Adrenal gland (tissue), 12 donors: Measurements from ENCODE around the gene NOC3L. TPM values are rescaled to one million over a fixed set of nuclear protein-coding genes. Genes with fewer than 3 reads are reported as not detected.

ENCODE experiments used
- DNase-seq, 7 donors: peaks; one replicate each; pipeline ENCODE4 v3.0.0-alpha.2; 2019 to 2020
- H3K27ac ChIP-seq, 5 donors: fragments of 200-600 bp; sonication (generic) in 4 of 5; 1 replicate in 3 of 5; 2 replicates in 2 of 5; pipeline versions ENCODE4 v1.5.1 to v1.8.0; 2016 to 2020; ENCODE audit warnings: mild to moderate bottlenecking in 1 of 5
- H3K27me3 ChIP-seq: fragments of 200-600 bp; 2 replicates; pipeline ENCODE4 v1.8.0; 2021
- H3K36me3 ChIP-seq, 2 donors: fragments of 200-600 bp; replicated peaks in 1 of 2; 1 replicate in 1 of 2; 2 replicates in 1 of 2; pipeline versions ENCODE4 v1.5.1 to v1.8.0; 2018 to 2022
- H3K4me1 ChIP-seq, 2 donors: fragments of 200-600 bp; replicated peaks in 1 of 2; 1 replicate in 1 of 2; 2 replicates in 1 of 2; pipeline versions ENCODE4 v1.5.1 to v1.8.0; 2018 to 2021
- H3K4me3 ChIP-seq, 4 donors: fragments of 200-600 bp; sonication (generic) in 3 of 4; one replicate each; pipeline ENCODE4 v1.5.1; 2016 to 2018
- H3K9me3 ChIP-seq, 3 donors: fragments of 200-600 bp; sonication (generic) in 1 of 3; replicated peaks in 1 of 3; 1 replicate in 2 of 3; 2 replicates in 1 of 3; pipeline versions ENCODE4 v1.5.1 to v1.8.0; 2016 to 2021
- POLR2A ChIP-seq, 2 donors: fragments of 450-650 bp; IDR thresholded peaks; one replicate each; pipeline ENCODE4 v1.6.1; 2017; ENCODE audit warnings: antibody characterized with exemption in 2 of 2, mild to moderate bottlenecking in 2 of 2, moderate library complexity in 1 of 2
- WGBS, 4 donors: extraction: QIAGEN DNeasy Blood & Tissue Kit in 2 of 4; methylation state at CpG; one replicate each; pipeline versions ENCODE4 v1.1.5 to v1.1.7; 2013 to 2017; 5-methylcytosine and 5-hydroxymethylcytosine counted together
- intact Hi-C, 2 donors: fragments of 100-400 bp; cut with DNase I; formaldehyde crosslinking; loops; one replicate each; pipeline versions ENCODE4 v1.14.1 to v1.15.0; 2022 to 2023
- polyA plus RNA-seq, 3 donors: library from polyadenylated mRNA; stranded (reverse); fragments of 200-250 nt in 2 of 3; fragments of 350-450 nt in 1 of 3; fragmentation: Illumina TruSeq in 1 of 3; extraction: RNeasy Lipid Tissue Mini Kit (QIAGEN cat#74804) in 1 of 3; gene quantifications; one replicate each; pipeline ENCODE4 v1.2.3, GENCODE V29; 2013 to 2014
- total RNA-seq, 9 donors: library from RNA; depleted of rRNA in 4 of 9; stranded (reverse); fragments of >200 nt in 4 of 9; fragments of 120-200 nt in 1 of 9; fragmentation: NEBNext Ultra II Directional in 1 of 9; extraction: Animal tissue kit (Norgen Biotek cat#: 25700) in 1 of 9; gene quantifications; one replicate each; pipeline versions ENCODE4 v1.1.0 to v1.2.4, GENCODE V29; 2013 to 2023
- TF ChIP-seq, protein P1 (sequence below), 6 experiments: fragments of 450-650 bp in 4 of 6; fragments of 200-600 bp in 2 of 6; sonication (generic) in 1 of 6; IDR thresholded peaks; 1 replicate in 5 of 6; 2 replicates in 1 of 6; pipeline versions ENCODE4 v1.5.1 to v1.8.0; 2016 to 2021; ENCODE audit warnings: antibody characterized with exemption in 6 of 6, mild to moderate bottlenecking in 2 of 6, moderate library complexity in 1 of 6
- donor health status: healthy with polysubstance abuse.
- donor health status: Bipolar disorder and iron deficiency.
- donor health status: DM: yes; HTN: yes; CAD: no.
- donor health status: DM: no; HTN: no; CAD: no.
- donor health status: DM: no; HTN: no; CAD: no.
- donor health status: DM: yes; HTN: yes; CAD: no.

NOC3L gene
- total and polyA plus RNA-seq, 12 donors = 6.2 to 30.2 (median 18.8) TPM

GRCh38 chr10:94303929-94304328 is 58.8 kb downstream of the NOC3L start:
- intact Hi-C loops = no loop called here
- H3K27ac ChIP-seq = no peak overlapping the region
- H3K4me1 ChIP-seq = no peaks in the 10 kb centered on the region
- H3K36me3 ChIP-seq = no peaks in the 10 kb centered on the region
- no peak overlapping the region for H3K4me3 ChIP-seq
- H3K27me3 ChIP-seq = no peaks in the 10 kb centered on the region
- no peak for DNase-seq
- H3K9me3 ChIP-seq = no peaks in the 10 kb centered on the region
- WGBS, 4 donors = 80 to 91% (median 88%) methylated on average over 1 of the region's 1 CpG
- no peak for TF ChIP-seq POLR2A (IDR thresholded peaks at IDR 0.05)
- TF ChIP-seq, protein P1, sequence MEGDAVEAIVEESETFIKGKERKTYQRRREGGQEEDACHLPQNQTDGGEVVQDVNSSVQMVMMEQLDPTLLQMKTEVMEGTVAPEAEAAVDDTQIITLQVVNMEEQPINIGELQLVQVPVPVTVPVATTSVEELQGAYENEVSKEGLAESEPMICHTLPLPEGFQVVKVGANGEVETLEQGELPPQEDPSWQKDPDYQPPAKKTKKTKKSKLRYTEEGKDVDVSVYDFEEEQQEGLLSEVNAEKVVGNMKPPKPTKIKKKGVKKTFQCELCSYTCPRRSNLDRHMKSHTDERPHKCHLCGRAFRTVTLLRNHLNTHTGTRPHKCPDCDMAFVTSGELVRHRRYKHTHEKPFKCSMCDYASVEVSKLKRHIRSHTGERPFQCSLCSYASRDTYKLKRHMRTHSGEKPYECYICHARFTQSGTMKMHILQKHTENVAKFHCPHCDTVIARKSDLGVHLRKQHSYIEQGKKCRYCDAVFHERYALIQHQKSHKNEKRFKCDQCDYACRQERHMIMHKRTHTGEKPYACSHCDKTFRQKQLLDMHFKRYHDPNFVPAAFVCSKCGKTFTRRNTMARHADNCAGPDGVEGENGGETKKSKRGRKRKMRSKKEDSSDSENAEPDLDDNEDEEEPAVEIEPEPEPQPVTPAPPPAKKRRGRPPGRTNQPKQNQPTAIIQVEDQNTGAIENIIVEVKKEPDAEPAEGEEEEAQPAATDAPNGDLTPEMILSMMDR (IDR thresholded peaks at IDR 0.05) = no peak

GRCh38 chr10:94300042-94300441 is 62.7 kb downstream of the NOC3L start:
- H3K4me3 ChIP-seq = no peak overlapping the region
- intact Hi-C loops = no loop called here
- H3K36me3 ChIP-seq = no peaks in the 10 kb centered on the region

DNA sequence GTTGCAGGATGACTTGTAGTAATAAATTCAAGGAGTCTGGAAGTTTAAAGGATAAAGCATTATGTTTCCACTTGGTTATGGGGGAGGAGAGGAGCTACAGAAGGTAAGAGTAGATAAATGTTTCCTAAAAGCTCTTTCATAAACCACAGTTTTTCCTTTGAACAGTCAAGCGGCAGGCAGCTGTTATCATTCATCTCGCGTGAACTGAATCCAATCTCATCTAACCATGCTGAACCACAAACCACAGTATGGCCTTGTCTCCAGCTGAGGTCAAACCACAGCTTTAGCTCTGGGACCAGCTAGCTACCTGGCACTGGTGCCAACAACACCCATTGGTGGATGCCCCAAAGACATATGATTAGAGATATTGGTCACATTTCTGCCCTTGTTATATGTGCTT is 63.3 kb downstream of the NOC3L start:
- Histone ChIP-seq H3K27me3 (no peaks in the 10 kb centered on the region), H3K4me3 (no peak overlapping the region), H3K27ac (no peak overlapping the region), H3K36me3 (no peaks in the 10 kb centered on the region), H3K9me3 (no peaks in the 10 kb centered on the region), H3K4me1 (no peaks in the 10 kb centered on the region)
- no peak for TF ChIP-seq POLR2A (IDR thresholded peaks at IDR 0.05)
- TF ChIP-seq, protein P1 (IDR thresholded peaks at IDR 0.05) = no peak
- intact Hi-C loops = no loop called here
- DNase-seq = no peak
- WGBS, 4 donors = 49 to 67% (median 61%) methylated on average over 3 of the region's 3 CpGs

More at GRCh38 chr10:94300042-94300441, 62.7 kb downstream of the NOC3L start:
- TF ChIP-seq, protein P1 (IDR thresholded peaks at IDR 0.05) = no peak
- no peak for TF ChIP-seq POLR2A (IDR thresholded peaks at IDR 0.05)
- Histone ChIP-seq H3K9me3 (no peaks in the 10 kb centered on the region), H3K27me3 (no peaks in the 10 kb centered on the region), H3K4me1 (no peaks in the 10 kb centered on the region), H3K27ac (no peak overlapping the region)
- WGBS, 4 donors = 93 to 97% (median 96%) methylated on average over 3 of the region's 3 CpGs
- no peak for DNase-seq

- H3K27ac ChIP-seq = no peak overlapping the region
- no peak overlapping the region for H3K4me3 ChIP-seq
- no peaks in the 10 kb centered on the region for H3K27me3 ChIP-seq
- H3K9me3 ChIP-seq = no peaks in the 10 kb centered on the region
- peaks cover 0 to 13% of the 10 kb centered on the region in 2 donors for H3K4me1 ChIP-seq
- intact Hi-C loops = no loop called here
- no peaks in the 10 kb centered on the region for H3K36me3 ChIP-seq
- DNase-seq = no peak
- 72 to 89% (median 81%) methylated on average over 5 of the region's 5 CpGs for WGBS, 4 donors
- no peak for TF ChIP-seq POLR2A (IDR thresholded peaks at IDR 0.05)
- TF ChIP-seq, protein P1 (IDR thresholded peaks at IDR 0.05) = no peak
These were observed 68.6 kb downstream of the NOC3L start for GRCh38 chr10:94294168-94294567.
